GM12891 (cell line): Measurements from ENCODE around the gene CCDC190.

Experiments
- POLR2AphosphoS5 ChIP-seq: IDR thresholded peaks from 2 replicates; pipeline ENCODE4 v1.6.1; 2011; ENCODE audit warnings: low read depth, low read length, control low read depth
- SPI1 ChIP-seq: IDR thresholded peaks from 2 replicates; pipeline ENCODE4 v1.6.1; 2011; ENCODE audit warnings: low read depth, low read length, control low read depth
- TAF1 ChIP-seq: IDR thresholded peaks from 2 replicates; pipeline ENCODE4 v1.6.1; 2011; ENCODE audit warnings: low read depth, low read length, control low read depth

DNA sequence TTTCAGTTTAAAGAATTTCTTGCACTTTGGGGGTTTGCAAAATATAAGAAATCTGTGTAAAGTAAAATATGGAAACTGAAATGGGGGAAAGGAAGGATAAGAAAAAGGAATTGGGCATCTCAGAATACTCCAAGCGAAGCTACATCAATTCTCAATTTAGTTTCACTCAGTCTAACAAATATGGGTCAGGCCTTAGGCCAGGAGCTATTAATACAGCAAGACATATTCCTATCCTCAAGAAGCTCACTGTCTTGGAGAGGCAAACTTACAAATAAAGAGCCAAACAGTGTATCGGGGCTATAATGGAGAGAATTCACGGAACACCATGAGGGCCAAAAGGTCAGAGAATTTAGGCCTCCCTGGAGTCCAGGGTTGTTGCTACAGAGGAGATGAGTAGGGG, 43.0 kb upstream of the CCDC190 start:
- TF ChIP-seq POLR2AphosphoS5 (no peak), SPI1 (no peak), TAF1 (no peak)
